SH-SY5Y (cell line): ENCODE results near the gene CYTL1.

ENCODE experiments used
- GATA2 ChIP-seq: IDR thresholded peaks from 2 replicates; pipeline ENCODE4 v1.6.1; 2011; ENCODE audit warnings: mild to moderate bottlenecking, low read depth, low read length
- GATA3 ChIP-seq: IDR thresholded peaks from 2 replicates; pipeline ENCODE4 v1.6.1; 2011; ENCODE audit warnings: low read depth, mild to moderate bottlenecking, low read length, moderate library complexity

DNA sequence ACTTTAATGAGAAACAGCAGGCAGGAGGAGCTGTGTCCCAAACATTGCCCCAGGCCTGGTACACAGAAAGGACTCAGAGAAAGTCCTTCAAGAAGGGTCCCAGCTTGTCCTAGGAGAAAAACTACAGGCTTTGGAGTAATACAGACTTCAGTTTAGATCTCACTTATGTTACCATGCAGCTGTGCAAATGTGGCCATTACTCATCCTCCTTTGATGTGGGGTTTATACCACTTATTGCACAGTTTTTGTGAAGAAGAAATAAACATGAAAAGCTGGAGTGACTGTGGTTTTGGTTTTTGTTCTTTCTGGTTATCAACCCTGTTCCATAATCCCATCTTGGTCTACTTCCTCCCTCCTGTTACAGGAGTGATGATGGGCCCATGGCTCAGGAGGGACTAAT, 8.1 kb upstream of the CYTL1 start:
- TF ChIP-seq GATA3, result no peak
- TF ChIP-seq GATA2, result no peak
